Measurements from ENCODE around the gene PIK3CB.

PIK3CB gene

DNA sequence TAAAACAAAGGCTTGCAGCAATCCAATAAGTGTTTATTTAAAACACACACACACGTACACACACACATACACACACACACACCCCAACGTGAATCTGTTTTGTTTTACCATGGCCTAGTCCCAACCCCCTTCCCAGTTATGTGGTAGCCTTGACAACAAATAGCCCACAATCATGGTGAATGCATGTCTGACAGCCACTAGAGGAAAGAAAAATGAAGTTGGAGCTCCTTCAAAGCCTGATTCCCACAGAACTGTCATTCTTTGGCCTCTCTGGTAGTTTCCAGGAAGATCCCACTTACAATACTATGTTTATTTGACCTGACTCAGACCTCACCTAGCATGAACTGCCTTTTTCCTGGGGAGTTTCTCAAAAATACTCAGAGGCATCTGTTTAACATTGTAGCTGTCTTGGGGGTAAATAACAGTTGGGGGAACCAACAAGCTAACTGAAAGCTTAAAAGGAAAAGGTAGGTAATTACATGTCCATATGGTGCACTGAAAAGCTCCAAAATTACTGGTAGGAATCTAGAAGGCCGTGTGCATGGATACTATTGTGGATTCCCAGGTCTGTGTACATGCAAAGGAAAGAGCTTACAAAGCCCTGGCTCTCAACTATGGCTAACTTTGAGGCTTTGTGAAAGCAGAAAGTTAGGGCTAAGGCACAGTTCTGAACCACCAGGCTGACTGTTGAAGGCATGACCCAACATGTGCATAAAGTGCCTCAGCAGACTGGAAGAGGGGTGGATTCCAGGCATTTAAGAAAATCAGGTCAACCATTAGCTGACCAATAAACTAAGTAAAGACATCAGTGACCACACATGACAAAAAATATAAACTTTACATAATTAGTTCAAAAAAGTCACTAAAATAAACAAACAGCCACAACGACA, 160.8 kb downstream of the PIK3CB start:
- no peaks in the 10 kb centered on the region for H3K27me3 Mint-ChIP-seq
- H3K9me3 Mint-ChIP-seq, result peaks cover 12% of the 10 kb centered on the region
- peaks cover 54% of the 10 kb centered on the region for H3K36me3 Mint-ChIP-seq (ENCODE audit: low read depth)
- no peak overlapping the region for H3K27ac Mint-ChIP-seq
- H3K4me3 Mint-ChIP-seq, result no peak overlapping the region
- no peaks in the 10 kb centered on the region for H3K4me1 Mint-ChIP-seq (ENCODE audit: low read depth)

GRCh38 chr3:138670407-138670806, 164.3 kb downstream of the PIK3CB start:
- H3K27me3 Mint-ChIP-seq, result no peaks in the 10 kb centered on the region
- no peak overlapping the region for H3K4me3 Mint-ChIP-seq
- H3K4me1 Mint-ChIP-seq (ENCODE audit: low read depth), result no peaks in the 10 kb centered on the region
- H3K27ac Mint-ChIP-seq, result no peak overlapping the region
- H3K9me3 Mint-ChIP-seq, result peaks cover 6% of the 10 kb centered on the region
- H3K36me3 Mint-ChIP-seq (ENCODE audit: low read depth), result peaks cover 39% of the 10 kb centered on the region

DNA sequence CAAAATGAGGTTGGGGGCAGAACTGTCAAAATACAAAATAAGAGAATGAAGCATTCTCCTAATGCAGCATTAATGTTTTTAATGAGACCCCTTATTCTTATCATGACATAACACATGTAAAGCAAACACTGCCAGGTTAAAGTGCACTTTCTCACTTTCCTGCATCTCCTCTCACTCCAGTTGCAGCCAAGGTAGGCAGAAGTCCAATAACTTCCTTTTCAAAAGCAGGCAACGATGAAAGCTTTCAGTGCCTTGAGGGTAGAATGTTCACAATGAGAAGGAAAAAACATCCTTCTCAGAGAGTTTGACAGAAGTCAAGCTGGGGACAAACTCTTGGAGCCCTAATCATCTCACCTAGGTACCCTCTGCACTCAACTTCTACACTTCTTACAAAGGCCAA, 166.6 kb downstream of the PIK3CB start:
- no peak overlapping the region for H3K27ac Mint-ChIP-seq
- no peaks in the 10 kb centered on the region for H3K27me3 Mint-ChIP-seq
- H3K9me3 Mint-ChIP-seq, result no peaks in the 10 kb centered on the region
- H3K4me3 Mint-ChIP-seq, result no peak overlapping the region
- no peaks in the 10 kb centered on the region for H3K4me1 Mint-ChIP-seq (ENCODE audit: low read depth)
- peaks cover 40% of the 10 kb centered on the region for H3K36me3 Mint-ChIP-seq (ENCODE audit: low read depth)

GRCh38 chr3:138657508-138657907, 177.2 kb downstream of the PIK3CB start:
- Mint-ChIP-seq H3K9me3 (no peaks in the 10 kb centered on the region), H3K4me3 (no peak overlapping the region), H3K27me3 (no peaks in the 10 kb centered on the region), H3K4me1 (ENCODE audit: low read depth) (no peaks in the 10 kb centered on the region), H3K27ac (no peak overlapping the region), H3K36me3 (ENCODE audit: low read depth) (peaks cover 43% of the 10 kb centered on the region)

- Mint-ChIP-seq H3K27me3 (no peaks in the 10 kb centered on the region), H3K36me3 (ENCODE audit: low read depth) (peaks cover 61% of the 10 kb centered on the region), H3K9me3 (peaks cover 9% of the 10 kb centered on the region), H3K27ac (no peak overlapping the region), H3K4me1 (ENCODE audit: low read depth) (no peaks in the 10 kb centered on the region), H3K4me3 (no peak overlapping the region)
Measured at GRCh38 chr3:138653567-138653966, 181.2 kb downstream of the PIK3CB start.

GRCh38 chr3:138649134-138649533, 185.6 kb downstream of the PIK3CB start:
- no peaks in the 10 kb centered on the region for H3K27me3 Mint-ChIP-seq
- peaks cover 31% of the 10 kb centered on the region for H3K9me3 Mint-ChIP-seq
- H3K36me3 Mint-ChIP-seq (ENCODE audit: low read depth), result peaks cover 54% of the 10 kb centered on the region
- no peak overlapping the region for H3K27ac Mint-ChIP-seq
- H3K4me1 Mint-ChIP-seq (ENCODE audit: low read depth), result no peaks in the 10 kb centered on the region
- no peak overlapping the region for H3K4me3 Mint-ChIP-seq

- Mint-ChIP-seq H3K4me1 (ENCODE audit: low read depth) (no peaks in the 10 kb centered on the region), H3K4me3 (no peak overlapping the region), H3K27ac (no peak overlapping the region), H3K27me3 (no peaks in the 10 kb centered on the region), H3K36me3 (ENCODE audit: low read depth) (peaks cover 45% of the 10 kb centered on the region), H3K9me3 (peaks cover 45% of the 10 kb centered on the region)
Measured at GRCh38 chr3:138646513-138646912, 188.2 kb downstream of the PIK3CB start.

- H3K27ac Mint-ChIP-seq, result no peak overlapping the region
- peaks cover 40% of the 10 kb centered on the region for H3K36me3 Mint-ChIP-seq (ENCODE audit: low read depth)
- H3K4me1 Mint-ChIP-seq (ENCODE audit: low read depth), result no peaks in the 10 kb centered on the region
- H3K9me3 Mint-ChIP-seq, result peaks cover 45% of the 10 kb centered on the region
- no peaks in the 10 kb centered on the region for H3K27me3 Mint-ChIP-seq
- H3K4me3 Mint-ChIP-seq, result no peak overlapping the region
Measured at GRCh38 chr3:138646008-138646407, 188.7 kb downstream of the PIK3CB start.

- peaks cover 42% of the 10 kb centered on the region for H3K9me3 Mint-ChIP-seq
Measured at GRCh38 chr3:138642927-138643253, 191.8 kb downstream of the PIK3CB start.

GRCh38 chr3:138642226-138642926, 192.4 kb downstream of the PIK3CB start:
- peaks cover 42% of the 10 kb centered on the region for H3K9me3 Mint-ChIP-seq

More at GRCh38 chr3:138642927-138643253, 191.8 kb downstream of the PIK3CB start:
- Mint-ChIP-seq H3K4me1 (ENCODE audit: low read depth) (no peaks in the 10 kb centered on the region), H3K27ac (no peak overlapping the region), H3K27me3 (no peaks in the 10 kb centered on the region), H3K36me3 (ENCODE audit: low read depth) (peaks cover 14% of the 10 kb centered on the region), H3K4me3 (no peak overlapping the region)

GRCh38 chr3:138640537-138640936, 194.2 kb downstream of the PIK3CB start:
- H3K4me1 Mint-ChIP-seq (ENCODE audit: low read depth), result no peaks in the 10 kb centered on the region
- H3K4me3 Mint-ChIP-seq, result no peak overlapping the region
- H3K27me3 Mint-ChIP-seq, result no peaks in the 10 kb centered on the region
- no peak overlapping the region for H3K27ac Mint-ChIP-seq
- H3K36me3 Mint-ChIP-seq (ENCODE audit: low read depth), result peaks cover 7% of the 10 kb centered on the region
- peaks cover 32% of the 10 kb centered on the region for H3K9me3 Mint-ChIP-seq

More at GRCh38 chr3:138642226-138642926, 192.4 kb downstream of the PIK3CB start:
- Mint-ChIP-seq H3K27me3 (no peaks in the 10 kb centered on the region), H3K4me1 (ENCODE audit: low read depth) (no peaks in the 10 kb centered on the region), H3K4me3 (no peak overlapping the region), H3K27ac (no peak overlapping the region), H3K36me3 (ENCODE audit: low read depth) (peaks cover 10% of the 10 kb centered on the region)

- H3K9me3 Mint-ChIP-seq, result peaks cover 22% of the 10 kb centered on the region
- H3K27me3 Mint-ChIP-seq, result no peaks in the 10 kb centered on the region
- H3K27ac Mint-ChIP-seq, result no peak overlapping the region
- peaks cover 12% of the 10 kb centered on the region for H3K36me3 Mint-ChIP-seq (ENCODE audit: low read depth)
- H3K4me3 Mint-ChIP-seq, result no peak overlapping the region
- no peaks in the 10 kb centered on the region for H3K4me1 Mint-ChIP-seq (ENCODE audit: low read depth)
Measured at GRCh38 chr3:138638641-138639040, 196.1 kb downstream of the PIK3CB start.

DNA sequence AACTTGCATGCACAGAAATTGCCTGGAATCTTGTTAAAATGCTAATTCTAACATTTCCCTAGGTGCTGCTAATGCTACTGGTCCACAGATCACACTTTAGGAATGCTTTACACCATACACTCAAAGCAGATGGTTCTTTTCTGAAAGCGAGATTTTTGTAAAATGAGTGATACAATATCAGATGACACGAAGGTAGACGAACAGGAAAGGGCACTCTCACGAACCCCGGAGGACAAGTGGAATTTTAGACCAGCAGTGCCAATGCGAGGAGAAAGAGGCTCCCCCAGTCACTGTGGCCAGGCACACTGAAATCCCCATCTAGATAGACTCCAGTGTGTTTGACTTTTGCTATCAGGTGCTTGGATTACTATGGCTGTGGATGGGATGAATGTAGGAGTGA, 205.2 kb downstream of the PIK3CB start:
- H3K36me3 Mint-ChIP-seq (ENCODE audit: low read depth), result peaks cover 8% of the 10 kb centered on the region
- H3K9me3 Mint-ChIP-seq, result no peaks in the 10 kb centered on the region
- no peak overlapping the region for H3K27ac Mint-ChIP-seq
- H3K27me3 Mint-ChIP-seq, result no peaks in the 10 kb centered on the region
- H3K4me3 Mint-ChIP-seq, result no peak overlapping the region
- peaks cover 3% of the 10 kb centered on the region for H3K4me1 Mint-ChIP-seq (ENCODE audit: low read depth)

- Mint-ChIP-seq H3K36me3 (ENCODE audit: low read depth) (no peaks in the 10 kb centered on the region), H3K27me3 (no peaks in the 10 kb centered on the region), H3K9me3 (no peaks in the 10 kb centered on the region), H3K4me3 (no peak overlapping the region), H3K27ac (no peak overlapping the region), H3K4me1 (ENCODE audit: low read depth) (peaks cover 3% of the 10 kb centered on the region)
Measured at GRCh38 chr3:138625707-138626365, 208.9 kb downstream of the PIK3CB start.

DNA sequence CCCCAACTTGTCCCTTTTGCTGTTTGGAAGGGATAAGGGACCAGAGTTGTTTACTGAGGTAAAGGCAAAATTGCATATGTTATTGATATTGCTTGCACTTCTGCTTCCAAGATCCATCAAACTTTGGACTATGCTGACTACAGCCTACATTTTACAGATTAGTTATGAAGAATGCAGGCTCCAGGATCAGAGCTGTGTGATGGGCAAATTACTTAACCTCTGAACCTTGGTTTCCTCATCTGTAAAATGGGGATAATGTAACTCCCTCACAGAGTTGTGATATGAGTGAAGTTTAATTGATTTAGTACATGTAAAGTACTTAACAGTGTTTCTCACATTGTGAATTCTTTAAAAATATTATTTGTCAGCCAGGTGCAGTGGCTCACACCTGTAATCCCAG, 210.2 kb downstream of the PIK3CB start:
- Mint-ChIP-seq H3K4me3 (no peak overlapping the region), H3K9me3 (no peaks in the 10 kb centered on the region), H3K4me1 (ENCODE audit: low read depth) (peaks cover 3% of the 10 kb centered on the region), H3K27me3 (no peaks in the 10 kb centered on the region), H3K27ac (no peak overlapping the region), H3K36me3 (ENCODE audit: low read depth) (no peaks in the 10 kb centered on the region)

Measured in stimulated activated naive CD8-positive, alpha-beta T cell treated with anti-CD3 and anti-CD28 coated beads, Interleukin-15, Interleukin-2, amounts not matched to agents 100 ng/mL and 50 ng/mL, for 24 hours (primary cell).